Transverse colon (tissue), 4 donors: ENCODE measurements around the gene CCDC180. TPM values are rescaled to one million over a fixed set of nuclear protein-coding genes. Genes with fewer than 3 reads are reported as not detected.

Source experiments
- DNase-seq: peaks from one replicate; pipeline ENCODE4 v3.0.0-alpha.2; 2019
- H3K27ac ChIP-seq, 4 donors: fragments of 200-600 bp; sonication (generic); 2 replicates each; pipeline ENCODE4 v1.5.1; 2016 to 2018; ENCODE audit warnings: inconsistent platforms in 4 of 4
- H3K27me3 ChIP-seq: fragments of 200-600 bp; sonication (generic); 2 replicates; pipeline ENCODE4 v1.5.1; 2017; ENCODE audit warnings: inconsistent platforms
- H3K36me3 ChIP-seq, 4 donors: fragments of 200-600 bp; sonication (generic); 2 replicates each; pipeline ENCODE4 v1.5.1; 2017 to 2019; ENCODE audit warnings: inconsistent platforms in 4 of 4
- H3K4me1 ChIP-seq, 4 donors: fragments of 200-600 bp; sonication (generic); 2 replicates each; pipeline ENCODE4 v1.5.1; 2017 to 2020; ENCODE audit warnings: inconsistent platforms in 4 of 4
- H3K4me3 ChIP-seq, 4 donors: fragments of 200-600 bp; sonication (generic); 1 replicate in 1 of 4; 2 replicates in 3 of 4; pipeline versions ENCODE4 v1.5.1 to v1.6.1; 2017 to 2019; ENCODE audit warnings: inconsistent platforms in 4 of 4
- H3K9me3 ChIP-seq, 2 donors: fragments of 200-600 bp; sonication (generic); 2 replicates each; pipeline ENCODE4 v1.5.1; 2017 to 2019; ENCODE audit warnings: inconsistent platforms in 2 of 2
- CTCF ChIP-seq, 5 experiments: fragments of 200-600 bp in 3 of 5; fragments of 450-650 bp in 2 of 5; sonication (generic) in 3 of 5; IDR thresholded peaks; 1 replicate in 2 of 5; 2 replicates in 3 of 5; pipeline ENCODE4 v1.5.1; 2016 to 2017; ENCODE audit warnings: antibody characterized with exemption in 5 of 5, inconsistent platforms in 3 of 5, mild to moderate bottlenecking in 2 of 5, moderate library complexity in 1 of 5
- EP300 ChIP-seq: sonication (generic); formaldehyde crosslinking; IDR thresholded peaks from one replicate; pipeline ENCODE4 v1.6.1; 2017; ENCODE audit warnings: antibody characterized with exemption, low read depth
- POLR2A ChIP-seq: fragments of 450-650 bp; IDR thresholded peaks from one replicate; pipeline ENCODE4 v1.6.1; 2016; ENCODE audit warnings: antibody characterized with exemption, mild to moderate bottlenecking, moderate library complexity
- POLR2AphosphoS5 ChIP-seq, 3 donors: sonication (generic); formaldehyde crosslinking; IDR thresholded peaks; one replicate each; pipeline ENCODE4 v1.6.1; 2016; ENCODE audit warnings: antibody characterized with exemption in 3 of 3
- WGBS, 2 donors: methylation state at CpG; one replicate each; pipeline ENCODE4 v1.1.5; 2018; ENCODE audit warnings: low coverage in 1 of 2; 5-methylcytosine and 5-hydroxymethylcytosine counted together
- in situ Hi-C, 4 donors: fragments of 200-750 bp; cut with MboI; loops; one replicate each; pipeline versions ENCODE4 v1.15.0 to v1.15.1; 2017; ENCODE audit warnings: low sequenced_read_pairs in 3 of 4, low pct_ligation_motif_present in 1 of 4, low pct_unique_long_range_greater_than_20kb in 1 of 4
- intact Hi-C: fragments of 100-400 bp; cut with DNase I; formaldehyde crosslinking; loops from one replicate; pipeline ENCODE4 v1.15.1; 2023; ENCODE audit warnings: low total_unique reads
- total RNA-seq, 4 donors: library from RNA; depleted of rRNA; stranded (reverse); fragments of >200 nt; gene quantifications; one replicate each; pipeline ENCODE4 v1.1.0, GENCODE V29; 2016

CCDC180 gene
- total RNA-seq, 4 donors from 2014 or later, result 6.6 to 10.5 (median 7.2) TPM

GRCh38 chr9:97310023-97310422 lies 2.6 kb downstream of the CCDC180 start:
- intact Hi-C loops, result no loop called here
- in situ Hi-C loops, result no loop called here
- H3K4me3 ChIP-seq, result no peak overlapping the region
- WGBS, 2 donors, result 85% methylated on average over 2 of the region's 2 CpGs; no CpG with 5 or more reads in 1 of the 2 donors
- H3K4me1 ChIP-seq, result peaks cover 0 to 14% (median 7%) of the 10 kb centered on the region in 4 donors
- no peaks in the 10 kb centered on the region for H3K9me3 ChIP-seq
- no peak overlapping the region for H3K27ac ChIP-seq
- TF ChIP-seq POLR2A, result no peak
- no peak for TF ChIP-seq POLR2AphosphoS5 (IDR thresholded peaks at IDR 0.05)
- TF ChIP-seq EP300, result no peak
- TF ChIP-seq CTCF (IDR thresholded peaks at IDR 0.05), result no peak
- no peaks in the 10 kb centered on the region for H3K36me3 ChIP-seq
- H3K27me3 ChIP-seq, result no peaks in the 10 kb centered on the region
- no peak for DNase-seq

- in situ Hi-C loops, result no loop called here
- H3K36me3 ChIP-seq, result peaks cover 0 to 5% (median 0%) of the 10 kb centered on the region in 4 donors
- 88% methylated on average over 2 of the region's 2 CpGs; no CpG with 5 or more reads in 1 of the 2 donors for WGBS, 2 donors
Measured at GRCh38 chr9:97310896-97311295, 3.4 kb downstream of the CCDC180 start.

GRCh38 chr9:97311798-97312500 lies 4.5 kb downstream of the CCDC180 start:
- H3K27ac ChIP-seq, result no peak overlapping the region
- H3K27me3 ChIP-seq, result no peaks in the 10 kb centered on the region
- peaks cover 0 to 5% (median 0%) of the 10 kb centered on the region in 4 donors for H3K36me3 ChIP-seq
- H3K4me3 ChIP-seq, result no peak overlapping the region
- no peaks in the 10 kb centered on the region for H3K9me3 ChIP-seq
- in situ Hi-C loops (no loop called here), intact Hi-C loops (no loop called here)
- peaks cover 0 to 11% (median 6%) of the 10 kb centered on the region in 4 donors for H3K4me1 ChIP-seq
- DNase-seq, result no peak
- TF ChIP-seq EP300, result no peak
- TF ChIP-seq POLR2AphosphoS5 (IDR thresholded peaks at IDR 0.05), result no peak
- TF ChIP-seq POLR2A, result no peak
- TF ChIP-seq CTCF (IDR thresholded peaks at IDR 0.05), result no peak
- 85% methylated on average over 12 of the region's 12 CpGs; no CpG with 5 or more reads in 1 of the 2 donors for WGBS, 2 donors

More at GRCh38 chr9:97310896-97311295, 3.4 kb downstream of the CCDC180 start:
- no peaks in the 10 kb centered on the region for H3K27me3 ChIP-seq
- no peak overlapping the region for H3K27ac ChIP-seq
- TF ChIP-seq EP300, result no peak
- no peak for TF ChIP-seq CTCF (IDR thresholded peaks at IDR 0.05)
- no peak for TF ChIP-seq POLR2AphosphoS5 (IDR thresholded peaks at IDR 0.05)
- no peak for TF ChIP-seq POLR2A
- no peak for DNase-seq
- H3K4me3 ChIP-seq, result no peak overlapping the region
- intact Hi-C loops, result no loop called here
- peaks cover 0 to 14% (median 7%) of the 10 kb centered on the region in 4 donors for H3K4me1 ChIP-seq
- no peaks in the 10 kb centered on the region for H3K9me3 ChIP-seq

- Histone ChIP-seq H3K4me3 (no peak overlapping the region), H3K4me1 (peaks cover 0 to 5% (median under 1%) of the 10 kb centered on the region in 4 donors), H3K27me3 (no peaks in the 10 kb centered on the region), H3K36me3 (peaks cover 0 to 11% (median 0%) of the 10 kb centered on the region in 4 donors), H3K27ac (no peak overlapping the region), H3K9me3 (no peaks in the 10 kb centered on the region)
- in situ Hi-C loops (no loop called here), intact Hi-C loops (no loop called here)
- DNase-seq, result no peak
- no peak for TF ChIP-seq CTCF (IDR thresholded peaks at IDR 0.05)
- no peak for TF ChIP-seq EP300
- TF ChIP-seq POLR2A, result no peak
- no peak for TF ChIP-seq POLR2AphosphoS5 (IDR thresholded peaks at IDR 0.05)
- 91 to 100% methylated on average over 1 to 5 of the region's 5 CpGs for WGBS, 2 donors
Measured at GRCh38 chr9:97312556-97312955, 5.1 kb downstream of the CCDC180 start.
